Ovary (tissue), 9 donors: ENCODE results near the gene IRX6. TPM values are rescaled to one million over a fixed set of nuclear protein-coding genes. Genes with fewer than 3 reads are reported as not detected.

Experiments
- DNase-seq, 5 donors: peaks; one replicate each; pipeline ENCODE4 v3.0.0-alpha.2; 2019 to 2020
- H3K27ac ChIP-seq, 2 donors: fragments of 200-600 bp; one replicate each; pipeline versions ENCODE4 v1.5.1 to v1.8.0; 2019 to 2022
- H3K27me3 ChIP-seq: fragments of 200-600 bp; one replicate; pipeline ENCODE4 v1.8.0; 2022
- H3K36me3 ChIP-seq: fragments of 200-600 bp; sonication (generic); one replicate; pipeline ENCODE4 v1.5.1; 2019
- H3K4me1 ChIP-seq: one replicate; pipeline ENCODE4 v1.8.1; 2013; ENCODE audit warnings: mild to moderate bottlenecking, moderate library complexity; ENCODE audit not compliant: insufficient read depth
- H3K4me3 ChIP-seq: fragments of 200-600 bp; sonication (generic); one replicate; pipeline ENCODE4 v1.5.1; 2017
- H3K9me3 ChIP-seq, 2 donors: fragments of 200-600 bp in 1 of 2; sonication (generic) in 1 of 2; one replicate each; pipeline versions ENCODE4 v1.5.1 to v1.8.1; 2013 to 2019; ENCODE audit warnings: mild to moderate bottlenecking in 1 of 2, moderate library complexity in 1 of 2
- CTCF ChIP-seq, 3 donors: fragments of 450-650 bp in 2 of 3; fragments of 200-600 bp in 1 of 3; IDR thresholded peaks; one replicate each; pipeline versions ENCODE4 v1.5.1 to v1.8.0; 2016 to 2022; ENCODE audit warnings: antibody characterized with exemption in 3 of 3, mild to moderate bottlenecking in 1 of 3
- EP300 ChIP-seq: sonication (generic); formaldehyde crosslinking; IDR thresholded peaks from one replicate; pipeline ENCODE4 v1.6.1; 2017; ENCODE audit warnings: antibody characterized with exemption
- POLR2A ChIP-seq: fragments of 450-650 bp; IDR thresholded peaks from one replicate; pipeline ENCODE4 v1.6.1; 2017; ENCODE audit warnings: antibody characterized with exemption, mild to moderate bottlenecking, moderate library complexity
- WGBS, 3 donors: extraction: QIAGEN DNeasy Blood & Tissue Kit in 1 of 3; methylation state at CpG; one replicate each; pipeline versions ENCODE4 v1.1.5 to v1.1.7; 2013 to 2017; 5-methylcytosine and 5-hydroxymethylcytosine counted together
- intact Hi-C, 4 donors: fragments of 100-400 bp; cut with DNase I; formaldehyde crosslinking; loops; one replicate each; pipeline versions ENCODE4 v1.11.0 to v1.15.1; 2022 to 2023
- polyA plus RNA-seq, 2 donors: library from polyadenylated mRNA; stranded (reverse); fragments of 200-250 nt in 1 of 2; fragments of 350-450 nt in 1 of 2; fragmentation: Illumina TruSeq in 1 of 2; extraction: RNeasy Lipid Tissue Mini Kit (QIAGEN cat#74804) in 1 of 2; gene quantifications; one replicate each; pipeline ENCODE4 v1.2.3, GENCODE V29; 2013 to 2014
- total RNA-seq, 7 donors: library from RNA; depleted of rRNA in 2 of 7; stranded (reverse); fragments of >200 nt in 2 of 7; fragmentation: NEBNext Ultra II Directional in 3 of 7; extraction: Animal tissue kit (Norgen Biotek cat#: 25700) in 3 of 7; gene quantifications; one replicate each; pipeline versions ENCODE4 v1.1.0 to v1.2.4, GENCODE V29; 2016 to 2023
- donor health status: DM: no; HTN: no; CAD: no; lungs with moderate emphysema.
- donor health status: DM: no; HTN: no; CAD: no.
- donor health status: Bipolar disorder and iron deficiency.
- donor health status: DM: yes; HTN: yes; CAD: no.
- donor health status: DM: no; HTN: no; CAD: no.
- donor health status: DM: yes; HTN: yes; CAD: no.

IRX6 gene
- total and polyA plus RNA-seq, 9 donors: 0.06 to 0.80 (median 0.10) TPM; not detected in 3

DNA sequence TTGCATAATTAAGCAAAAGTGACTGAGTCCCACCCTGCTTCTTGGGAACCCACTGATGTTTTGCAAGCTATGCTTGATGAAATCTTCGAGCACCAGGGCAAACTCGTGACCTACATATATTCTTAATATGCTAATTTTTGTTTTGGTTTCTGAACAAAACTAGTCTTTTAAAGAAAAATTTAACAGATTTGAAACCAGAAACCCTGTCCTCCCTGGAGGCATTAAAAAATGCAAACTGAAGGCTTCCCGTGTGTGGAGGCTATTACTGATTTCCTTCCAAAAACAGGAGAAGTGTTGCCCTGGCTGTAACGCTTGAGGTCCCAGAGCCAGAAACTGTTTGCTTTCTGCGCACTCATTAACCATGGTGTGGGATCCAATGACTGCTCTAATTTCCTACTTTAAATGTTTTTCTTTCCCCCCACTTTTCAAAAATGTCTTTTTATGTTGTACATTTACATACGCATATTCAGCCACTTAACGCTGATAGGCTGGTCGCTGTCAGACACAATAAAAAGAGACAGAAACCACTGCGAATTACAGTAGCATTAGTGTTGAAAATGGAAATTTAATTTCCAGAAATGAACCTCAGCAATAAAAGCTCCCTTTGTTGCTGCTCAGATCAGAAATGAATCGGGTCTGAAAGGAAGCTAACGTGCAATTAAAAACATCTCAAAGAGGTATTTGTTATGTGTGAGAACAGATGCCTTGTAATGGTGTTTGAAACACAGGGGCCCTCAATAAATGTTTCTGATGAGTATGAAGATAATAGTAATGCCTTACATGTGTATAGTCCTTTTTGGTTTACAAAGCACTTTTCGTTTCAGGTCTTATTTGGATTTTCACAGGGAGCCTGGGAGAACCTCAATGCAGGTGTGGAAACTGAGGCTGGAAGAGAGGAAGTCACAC is 39.9 kb upstream of the IRX6 start:
- Histone ChIP-seq H3K9me3 (no peaks in the 10 kb centered on the region), H3K36me3 (no peaks in the 10 kb centered on the region), H3K4me1 (no peaks in the 10 kb centered on the region), H3K27ac (no peak overlapping the region), H3K4me3 (no peak overlapping the region), H3K27me3 (no peaks in the 10 kb centered on the region)
- TF ChIP-seq EP300: no peak
- WGBS, 3 donors: 59 to 65% (median 63%) methylated on average over 12 of the region's 12 CpGs
- no peak for DNase-seq
- intact Hi-C loops: no loop called here

GRCh38 chr16:55284718-55285099 is 39.3 kb upstream of the IRX6 start:
- 80 to 88% (median 85%) methylated on average over 6 of the region's 6 CpGs for WGBS, 3 donors
- no peak overlapping the region for H3K27ac ChIP-seq
- no peaks in the 10 kb centered on the region for H3K9me3 ChIP-seq
- H3K36me3 ChIP-seq: no peaks in the 10 kb centered on the region
- no peak overlapping the region for H3K4me3 ChIP-seq
- no peaks in the 10 kb centered on the region for H3K4me1 ChIP-seq
- intact Hi-C loops: no loop called here
- DNase-seq: no peak
- no peaks in the 10 kb centered on the region for H3K27me3 ChIP-seq
- TF ChIP-seq EP300 (no peak), POLR2A (no peak), CTCF (IDR thresholded peaks at IDR 0.05) (no peak)

- intact Hi-C loops: no loop called here
These were observed 38.4 kb upstream of the IRX6 start for GRCh38 chr16:55285586-55285985.

GRCh38 chr16:55289353-55289752 is 34.6 kb upstream of the IRX6 start:
- H3K27me3 ChIP-seq: no peaks in the 10 kb centered on the region
- H3K4me3 ChIP-seq: no peak overlapping the region
- TF ChIP-seq EP300 (no peak), POLR2A (no peak), CTCF (IDR thresholded peaks at IDR 0.05) (no peak)
- no peaks in the 10 kb centered on the region for H3K9me3 ChIP-seq
- intact Hi-C loops: no loop called here
- H3K27ac ChIP-seq: no peak overlapping the region
- DNase-seq: no peak
- no peaks in the 10 kb centered on the region for H3K36me3 ChIP-seq
- no peaks in the 10 kb centered on the region for H3K4me1 ChIP-seq
- 61 to 72% (median 64%) methylated on average over 2 of the region's 2 CpGs for WGBS, 3 donors

More at GRCh38 chr16:55285586-55285985, 38.4 kb upstream of the IRX6 start:
- Histone ChIP-seq H3K9me3 (no peaks in the 10 kb centered on the region), H3K27ac (no peak overlapping the region), H3K36me3 (no peaks in the 10 kb centered on the region), H3K4me3 (no peak overlapping the region), H3K4me1 (no peaks in the 10 kb centered on the region), H3K27me3 (no peaks in the 10 kb centered on the region)
- 40 to 50% (median 43%) methylated on average over 2 of the region's 2 CpGs for WGBS, 3 donors
- DNase-seq: no peak
- TF ChIP-seq EP300: no peak
- TF ChIP-seq CTCF (IDR thresholded peaks at IDR 0.05): no peak
- TF ChIP-seq POLR2A: no peak

GRCh38 chr16:55291847-55292246 is 32.2 kb upstream of the IRX6 start:
- Histone ChIP-seq H3K4me3 (no peak overlapping the region), H3K36me3 (no peaks in the 10 kb centered on the region), H3K27me3 (no peaks in the 10 kb centered on the region), H3K4me1 (no peaks in the 10 kb centered on the region), H3K9me3 (no peaks in the 10 kb centered on the region), H3K27ac (no peak overlapping the region)
- intact Hi-C loops: no loop called here
- WGBS, 3 donors: 43 to 65% (median 47%) methylated on average over 6 of the region's 6 CpGs
- DNase-seq: no peak
- no peak for TF ChIP-seq POLR2A
- TF ChIP-seq CTCF (IDR thresholded peaks at IDR 0.05): no peak
- no peak for TF ChIP-seq EP300
